GM23338 (cell line): ENCODE results near the gene XKRX. TPM values are rescaled to one million over a fixed set of nuclear protein-coding genes. Genes with fewer than 3 reads are reported as not detected.

Source experiments
- ATAC-seq: fragments of 200-7000 bp; cut with Tn5 transposase; 3 replicates; pipeline ENCODE4 v1.9.1; 2020
- DNase-seq: peaks from one replicate; pipeline ENCODE4 v3.0.0-alpha.2; 2015; ENCODE audit warnings: low spot score
- H2AFZ ChIP-seq: fragments of 200-600 bp; sonication (generic); 2 replicates; pipeline ENCODE4 v1.8.0; 2016; ENCODE audit warnings: antibody characterized with exemption, mild to moderate bottlenecking, moderate library complexity
- H3F3A ChIP-seq: fragments of 200-600 bp; sonication (generic); replicated peaks from 2 replicates; pipeline ENCODE4 v1.8.0; 2017; ENCODE audit warnings: antibody characterized with exemption, mixed run types, low read depth
- H3K27ac ChIP-seq: fragments of 200-600 bp; sonication (generic); 2 replicates; pipeline ENCODE4 v1.6.1; 2016; ENCODE audit warnings: low read depth
- H3K27me3 ChIP-seq: fragments of 200-600 bp; sonication (generic); 2 replicates; pipeline ENCODE4 v1.8.0; 2016; ENCODE audit warnings: mild to moderate bottlenecking, mixed run types, moderate library complexity; ENCODE audit not compliant: insufficient read depth
- H3K36me3 ChIP-seq: fragments of 200-600 bp; sonication (generic); 2 replicates; pipeline ENCODE4 v1.8.0; 2016; ENCODE audit warnings: mild to moderate bottlenecking; ENCODE audit not compliant: insufficient read depth
- H3K4me1 ChIP-seq: fragments of 200-600 bp; sonication (generic); 2 replicates; pipeline ENCODE4 v1.8.0; 2016; ENCODE audit warnings: mild to moderate bottlenecking, moderate library complexity; ENCODE audit not compliant: insufficient read depth
- H3K4me2 ChIP-seq: fragments of 200-600 bp; sonication (generic); 2 replicates; pipeline ENCODE4 v1.7.1; 2017; ENCODE audit warnings: mixed run types
- H3K4me3 ChIP-seq: fragments of 200-600 bp; sonication (generic); 2 replicates; pipeline ENCODE4 v1.6.1; 2016; ENCODE audit warnings: mixed run types
- H3K79me2 ChIP-seq: fragments of 200-600 bp; sonication (generic); replicated peaks from 2 replicates; pipeline ENCODE4 v1.8.0; 2017; ENCODE audit warnings: mild to moderate bottlenecking; ENCODE audit not compliant: insufficient read depth
- H3K9me2 ChIP-seq: fragments of 200-600 bp; sonication (generic); 2 replicates; pipeline ENCODE4 v1.8.0; 2017; ENCODE audit not compliant: insufficient read depth
- H4K20me1 ChIP-seq: fragments of 200-600 bp; sonication (generic); replicated peaks from 2 replicates; pipeline ENCODE4 v1.8.0; 2017; ENCODE audit warnings: mild to moderate bottlenecking; ENCODE audit not compliant: insufficient read depth
- H3K27ac Mint-ChIP-seq: 2 replicates; pipeline ENCODE4 v1.8.0; 2020; ENCODE audit warnings: inconsistent platforms, mild to moderate bottlenecking, moderate library complexity, mixed read lengths
- H3K27me3 Mint-ChIP-seq: 3 replicates; pipeline ENCODE4 v1.8.0; 2022; ENCODE audit warnings: low read depth, mild to moderate bottlenecking, moderate library complexity, mixed read lengths, inconsistent platforms; ENCODE audit not compliant: insufficient read depth, poor library complexity
- H3K36me3 Mint-ChIP-seq: 3 replicates; pipeline ENCODE4 v1.8.0; 2021; ENCODE audit warnings: low read depth, mild to moderate bottlenecking, inconsistent platforms, moderate library complexity, mixed read lengths
- H3K4me1 Mint-ChIP-seq: 3 replicates; pipeline ENCODE4 v1.8.0; 2020; ENCODE audit warnings: mild to moderate bottlenecking, inconsistent platforms, mixed read lengths
- H3K4me3 Mint-ChIP-seq: 3 replicates; pipeline ENCODE4 v1.8.0; 2021; ENCODE audit warnings: moderate library complexity, mild to moderate bottlenecking, inconsistent platforms, mixed read lengths
- H3K9me3 Mint-ChIP-seq: 3 replicates; pipeline ENCODE4 v1.8.0; 2020; ENCODE audit warnings: moderate library complexity, mild to moderate bottlenecking, inconsistent platforms, mixed read lengths
- CREB1 ChIP-seq: fragments of 250-450 bp; sonication (Bioruptor Pico); IDR thresholded peaks from 2 replicates; pipeline ENCODE4 v1.5.0; 2020; ENCODE audit warnings: low read depth, mild to moderate bottlenecking, moderate library complexity
- EZH2 ChIP-seq: fragments of 200-600 bp; sonication (generic); IDR thresholded peaks from one replicate; pipeline ENCODE4 v1.8.0; 2017; ENCODE audit warnings: antibody characterized with exemption, mild to moderate bottlenecking, low read depth; ENCODE audit not compliant: unreplicated experiment
- EZH2phosphoT487 ChIP-seq: fragments of 200-600 bp; sonication (generic); IDR thresholded peaks from one replicate; pipeline ENCODE4 v1.8.1; 2018; ENCODE audit warnings: antibody characterized with exemption; ENCODE audit not compliant: unreplicated experiment
- JUNB ChIP-seq: IDR thresholded peaks from one replicate; pipeline ENCODE4 v1.6.1; 2016; ENCODE audit warnings: antibody characterized with exemption; ENCODE audit not compliant: unreplicated experiment
- NANOG ChIP-seq: IDR thresholded peaks from 2 replicates; pipeline ENCODE4 v1.6.1; 2016; ENCODE audit warnings: antibody characterized with exemption, borderline replicate concordance
- POLR2AphosphoS5 ChIP-seq: IDR thresholded peaks from 2 replicates; pipeline ENCODE4 v1.6.1; 2016; ENCODE audit warnings: antibody characterized with exemption, low read depth
- STAT1 ChIP-seq: IDR thresholded peaks from one replicate; pipeline ENCODE4 v1.6.1; 2016; ENCODE audit warnings: antibody characterized with exemption; ENCODE audit not compliant: unreplicated experiment
- ZNF114 ChIP-seq: fragments of 250-450 bp; sonication (Bioruptor Pico); IDR thresholded peaks from 2 replicates; pipeline ENCODE4 v1.5.0; 2020; ENCODE audit warnings: mild to moderate bottlenecking, moderate library complexity
- ZNF331 ChIP-seq: fragments of 250-450 bp; sonication (Bioruptor Pico); IDR thresholded peaks from 2 replicates; pipeline ENCODE4 v1.5.0; 2020; ENCODE audit warnings: low read depth, mild to moderate bottlenecking, moderate library complexity
- polyA plus RNA-seq: library from polyadenylated mRNA; unstranded; fragments of >200 nt; fragmentation: Nextera tagmentation; extraction: Ambion mirVana; gene quantifications from 2 replicates; pipeline ENCODE4 v1.2.1, GENCODE V29; 2016
- total RNA-seq: library from RNA; depleted of rRNA; stranded (reverse); fragments of >200 nt; shearing (Covaris generic); gene quantifications from 2 replicates; pipeline ENCODE4 v1.2.3, GENCODE V29; 2014
- TF ChIP-seq, protein P1 (sequence below): IDR thresholded peaks from one replicate; pipeline ENCODE4 v1.6.1; 2018; ENCODE audit warnings: antibody characterized with exemption; ENCODE audit not compliant: unreplicated experiment
- TF ChIP-seq, protein P2 (sequence below): fragments of 250-450 bp; sonication (Bioruptor Pico); IDR thresholded peaks from 2 replicates; pipeline ENCODE4 v1.5.0; 2020; ENCODE audit warnings: mild to moderate bottlenecking, moderate library complexity
- TF ChIP-seq, protein P3 (sequence below): IDR thresholded peaks from 2 replicates; pipeline ENCODE4 v1.6.1; 2016; ENCODE audit warnings: antibody characterized with exemption
- TF ChIP-seq, protein P4 (sequence below), 2 experiments: fragments of 200-600 bp in 1 of 2; sonication (generic) in 1 of 2; conservative IDR thresholded peaks; 2 replicates each; pipeline versions ENCODE4 v1.5.1 to v1.6.1; 2016 to 2017; ENCODE audit warnings: antibody characterized with exemption in 2 of 2, low read depth in 2 of 2, mild to moderate bottlenecking in 2 of 2, moderate library complexity in 1 of 2

XKRX gene
- total and polyA plus RNA-seq, 2 experiments from 2014 or later = 0.16 to 0.83 TPM

DNA sequence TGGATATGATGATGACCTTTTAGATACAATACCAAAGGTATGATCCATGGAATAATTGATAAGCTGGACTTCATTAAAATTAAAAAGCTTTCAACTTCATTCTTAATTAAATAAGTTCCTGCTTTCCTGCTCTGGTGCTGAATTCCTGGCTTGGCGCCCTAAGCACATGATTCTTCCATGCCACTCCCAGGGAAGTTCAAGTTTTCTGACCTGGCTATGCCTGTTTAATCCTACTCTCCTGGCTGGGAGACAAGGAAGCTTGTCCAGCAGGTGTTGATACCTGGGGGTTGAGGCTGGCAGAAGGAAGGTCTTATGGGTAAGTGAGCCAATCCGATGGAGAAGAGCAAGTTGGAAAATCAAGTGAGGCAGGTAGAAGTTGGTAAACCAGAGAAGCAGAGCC, 24.3 kb downstream of the XKRX start:
- ATAC-seq (no peak), DNase-seq (no peak)
- H3K9me3 Mint-ChIP-seq = peaks cover 3% of the 10 kb centered on the region; the same call in 1 of the 3 replicates
- no peak overlapping the region for H3K27ac Mint-ChIP-seq
- H3K36me3 Mint-ChIP-seq = no peaks in the 10 kb centered on the region; the same call in 2 of the 3 replicates
- no peaks in the 10 kb centered on the region for H3F3A ChIP-seq
- no peaks in the 10 kb centered on the region for H3K27me3 Mint-ChIP-seq
- H3K27ac ChIP-seq = no peak overlapping the region
- H4K20me1 ChIP-seq = no peaks in the 10 kb centered on the region
- no peak overlapping the region for H2AFZ ChIP-seq
- H3K27me3 ChIP-seq = no peaks in the 10 kb centered on the region
- H3K9me2 ChIP-seq = no peaks in the 10 kb centered on the region
- no peaks in the 10 kb centered on the region for H3K79me2 ChIP-seq
- TF ChIP-seq JUNB (no peak), EZH2phosphoT487 (no peak), ZNF331 (no peak), EZH2 (no peak), NANOG (no peak), POLR2AphosphoS5 (no peak), STAT1 (no peak), CREB1 (CRISPR knock-in tag) (no peak), ZNF114 (CRISPR knock-in tag) (no peak)
- TF ChIP-seq, protein P1, sequence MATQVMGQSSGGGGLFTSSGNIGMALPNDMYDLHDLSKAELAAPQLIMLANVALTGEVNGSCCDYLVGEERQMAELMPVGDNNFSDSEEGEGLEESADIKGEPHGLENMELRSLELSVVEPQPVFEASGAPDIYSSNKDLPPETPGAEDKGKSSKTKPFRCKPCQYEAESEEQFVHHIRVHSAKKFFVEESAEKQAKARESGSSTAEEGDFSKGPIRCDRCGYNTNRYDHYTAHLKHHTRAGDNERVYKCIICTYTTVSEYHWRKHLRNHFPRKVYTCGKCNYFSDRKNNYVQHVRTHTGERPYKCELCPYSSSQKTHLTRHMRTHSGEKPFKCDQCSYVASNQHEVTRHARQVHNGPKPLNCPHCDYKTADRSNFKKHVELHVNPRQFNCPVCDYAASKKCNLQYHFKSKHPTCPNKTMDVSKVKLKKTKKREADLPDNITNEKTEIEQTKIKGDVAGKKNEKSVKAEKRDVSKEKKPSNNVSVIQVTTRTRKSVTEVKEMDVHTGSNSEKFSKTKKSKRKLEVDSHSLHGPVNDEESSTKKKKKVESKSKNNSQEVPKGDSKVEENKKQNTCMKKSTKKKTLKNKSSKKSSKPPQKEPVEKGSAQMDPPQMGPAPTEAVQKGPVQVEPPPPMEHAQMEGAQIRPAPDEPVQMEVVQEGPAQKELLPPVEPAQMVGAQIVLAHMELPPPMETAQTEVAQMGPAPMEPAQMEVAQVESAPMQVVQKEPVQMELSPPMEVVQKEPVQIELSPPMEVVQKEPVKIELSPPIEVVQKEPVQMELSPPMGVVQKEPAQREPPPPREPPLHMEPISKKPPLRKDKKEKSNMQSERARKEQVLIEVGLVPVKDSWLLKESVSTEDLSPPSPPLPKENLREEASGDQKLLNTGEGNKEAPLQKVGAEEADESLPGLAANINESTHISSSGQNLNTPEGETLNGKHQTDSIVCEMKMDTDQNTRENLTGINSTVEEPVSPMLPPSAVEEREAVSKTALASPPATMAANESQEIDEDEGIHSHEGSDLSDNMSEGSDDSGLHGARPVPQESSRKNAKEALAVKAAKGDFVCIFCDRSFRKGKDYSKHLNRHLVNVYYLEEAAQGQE = no peak
- TF ChIP-seq, protein P2, sequence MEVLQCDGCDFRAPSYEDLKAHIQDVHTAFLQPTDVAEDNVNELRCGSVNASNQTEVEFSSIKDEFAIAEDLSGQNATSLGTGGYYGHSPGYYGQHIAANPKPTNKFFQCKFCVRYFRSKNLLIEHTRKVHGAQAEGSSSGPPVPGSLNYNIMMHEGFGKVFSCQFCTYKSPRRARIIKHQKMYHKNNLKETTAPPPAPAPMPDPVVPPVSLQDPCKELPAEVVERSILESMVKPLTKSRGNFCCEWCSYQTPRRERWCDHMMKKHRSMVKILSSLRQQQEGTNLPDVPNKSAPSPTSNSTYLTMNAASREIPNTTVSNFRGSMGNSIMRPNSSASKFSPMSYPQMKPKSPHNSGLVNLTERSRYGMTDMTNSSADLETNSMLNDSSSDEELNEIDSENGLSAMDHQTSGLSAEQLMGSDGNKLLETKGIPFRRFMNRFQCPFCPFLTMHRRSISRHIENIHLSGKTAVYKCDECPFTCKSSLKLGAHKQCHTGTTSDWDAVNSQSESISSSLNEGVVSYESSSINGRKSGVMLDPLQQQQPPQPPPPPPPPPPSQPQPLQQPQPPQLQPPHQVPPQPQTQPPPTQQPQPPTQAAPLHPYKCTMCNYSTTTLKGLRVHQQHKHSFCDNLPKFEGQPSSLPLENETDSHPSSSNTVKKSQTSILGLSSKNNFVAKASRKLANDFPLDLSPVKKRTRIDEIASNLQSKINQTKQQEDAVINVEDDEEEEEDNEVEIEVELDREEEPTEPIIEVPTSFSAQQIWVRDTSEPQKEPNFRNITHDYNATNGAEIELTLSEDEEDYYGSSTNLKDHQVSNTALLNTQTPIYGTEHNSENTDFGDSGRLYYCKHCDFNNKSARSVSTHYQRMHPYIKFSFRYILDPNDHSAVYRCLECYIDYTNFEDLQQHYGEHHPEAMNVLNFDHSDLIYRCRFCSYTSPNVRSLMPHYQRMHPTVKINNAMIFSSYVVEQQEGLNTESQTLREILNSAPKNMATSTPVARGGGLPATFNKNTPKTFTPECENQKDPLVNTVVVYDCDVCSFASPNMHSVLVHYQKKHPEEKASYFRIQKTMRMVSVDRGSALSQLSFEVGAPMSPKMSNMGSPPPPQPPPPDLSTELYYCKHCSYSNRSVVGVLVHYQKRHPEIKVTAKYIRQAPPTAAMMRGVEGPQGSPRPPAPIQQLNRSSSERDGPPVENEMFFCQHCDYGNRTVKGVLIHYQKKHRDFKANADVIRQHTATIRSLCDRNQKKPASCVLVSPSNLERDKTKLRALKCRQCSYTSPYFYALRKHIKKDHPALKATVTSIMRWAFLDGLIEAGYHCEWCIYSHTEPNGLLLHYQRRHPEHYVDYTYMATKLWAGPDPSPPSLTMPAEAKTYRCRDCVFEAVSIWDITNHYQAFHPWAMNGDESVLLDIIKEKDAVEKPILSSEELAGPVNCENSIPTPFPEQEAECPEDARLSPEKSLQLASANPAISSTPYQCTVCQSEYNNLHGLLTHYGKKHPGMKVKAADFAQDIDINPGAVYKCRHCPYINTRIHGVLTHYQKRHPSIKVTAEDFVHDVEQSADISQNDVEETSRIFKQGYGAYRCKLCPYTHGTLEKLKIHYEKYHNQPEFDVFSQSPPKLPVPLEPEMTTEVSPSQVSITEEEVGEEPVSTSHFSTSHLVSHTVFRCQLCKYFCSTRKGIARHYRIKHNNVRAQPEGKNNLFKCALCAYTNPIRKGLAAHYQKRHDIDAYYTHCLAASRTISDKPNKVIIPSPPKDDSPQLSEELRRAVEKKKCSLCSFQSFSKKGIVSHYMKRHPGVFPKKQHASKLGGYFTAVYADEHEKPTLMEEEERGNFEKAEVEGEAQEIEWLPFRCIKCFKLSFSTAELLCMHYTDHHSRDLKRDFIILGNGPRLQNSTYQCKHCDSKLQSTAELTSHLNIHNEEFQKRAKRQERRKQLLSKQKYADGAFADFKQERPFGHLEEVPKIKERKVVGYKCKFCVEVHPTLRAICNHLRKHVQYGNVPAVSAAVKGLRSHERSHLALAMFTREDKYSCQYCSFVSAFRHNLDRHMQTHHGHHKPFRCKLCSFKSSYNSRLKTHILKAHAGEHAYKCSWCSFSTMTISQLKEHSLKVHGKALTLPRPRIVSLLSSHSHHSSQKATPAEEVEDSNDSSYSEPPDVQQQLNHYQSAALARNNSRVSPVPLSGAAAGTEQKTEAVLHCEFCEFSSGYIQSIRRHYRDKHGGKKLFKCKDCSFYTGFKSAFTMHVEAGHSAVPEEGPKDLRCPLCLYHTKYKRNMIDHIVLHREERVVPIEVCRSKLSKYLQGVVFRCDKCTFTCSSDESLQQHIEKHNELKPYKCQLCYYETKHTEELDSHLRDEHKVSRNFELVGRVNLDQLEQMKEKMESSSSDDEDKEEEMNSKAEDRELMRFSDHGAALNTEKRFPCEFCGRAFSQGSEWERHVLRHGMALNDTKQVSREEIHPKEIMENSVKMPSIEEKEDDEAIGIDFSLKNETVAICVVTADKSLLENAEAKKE (CRISPR knock-in tag) = no peak
- TF ChIP-seq, protein P3, sequence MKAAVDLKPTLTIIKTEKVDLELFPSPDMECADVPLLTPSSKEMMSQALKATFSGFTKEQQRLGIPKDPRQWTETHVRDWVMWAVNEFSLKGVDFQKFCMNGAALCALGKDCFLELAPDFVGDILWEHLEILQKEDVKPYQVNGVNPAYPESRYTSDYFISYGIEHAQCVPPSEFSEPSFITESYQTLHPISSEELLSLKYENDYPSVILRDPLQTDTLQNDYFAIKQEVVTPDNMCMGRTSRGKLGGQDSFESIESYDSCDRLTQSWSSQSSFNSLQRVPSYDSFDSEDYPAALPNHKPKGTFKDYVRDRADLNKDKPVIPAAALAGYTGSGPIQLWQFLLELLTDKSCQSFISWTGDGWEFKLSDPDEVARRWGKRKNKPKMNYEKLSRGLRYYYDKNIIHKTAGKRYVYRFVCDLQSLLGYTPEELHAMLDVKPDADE = no peak
- TF ChIP-seq, protein P4, sequence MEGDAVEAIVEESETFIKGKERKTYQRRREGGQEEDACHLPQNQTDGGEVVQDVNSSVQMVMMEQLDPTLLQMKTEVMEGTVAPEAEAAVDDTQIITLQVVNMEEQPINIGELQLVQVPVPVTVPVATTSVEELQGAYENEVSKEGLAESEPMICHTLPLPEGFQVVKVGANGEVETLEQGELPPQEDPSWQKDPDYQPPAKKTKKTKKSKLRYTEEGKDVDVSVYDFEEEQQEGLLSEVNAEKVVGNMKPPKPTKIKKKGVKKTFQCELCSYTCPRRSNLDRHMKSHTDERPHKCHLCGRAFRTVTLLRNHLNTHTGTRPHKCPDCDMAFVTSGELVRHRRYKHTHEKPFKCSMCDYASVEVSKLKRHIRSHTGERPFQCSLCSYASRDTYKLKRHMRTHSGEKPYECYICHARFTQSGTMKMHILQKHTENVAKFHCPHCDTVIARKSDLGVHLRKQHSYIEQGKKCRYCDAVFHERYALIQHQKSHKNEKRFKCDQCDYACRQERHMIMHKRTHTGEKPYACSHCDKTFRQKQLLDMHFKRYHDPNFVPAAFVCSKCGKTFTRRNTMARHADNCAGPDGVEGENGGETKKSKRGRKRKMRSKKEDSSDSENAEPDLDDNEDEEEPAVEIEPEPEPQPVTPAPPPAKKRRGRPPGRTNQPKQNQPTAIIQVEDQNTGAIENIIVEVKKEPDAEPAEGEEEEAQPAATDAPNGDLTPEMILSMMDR (conservative IDR thresholded peaks at IDR 0.05; ENCODE audit: low read depth in 2 of 2) = no peak
- H3K4me3 Mint-ChIP-seq = no peak overlapping the region
- no peaks in the 10 kb centered on the region for H3K4me1 Mint-ChIP-seq
- no peak overlapping the region for H3K4me3 ChIP-seq
- H3K4me2 ChIP-seq = no peak overlapping the region
- no peaks in the 10 kb centered on the region for H3K36me3 ChIP-seq
- no peaks in the 10 kb centered on the region for H3K4me1 ChIP-seq
